HCT116 (cell line): ENCODE measurements around the gene URB1. TPM values are rescaled to one million over a fixed set of nuclear protein-coding genes. Genes with fewer than 3 reads are reported as not detected.

Experiments
- ATAC-seq: fragments of 200-7000 bp; cut with Tn5 transposase; 2 replicates; pipeline ENCODE4 v1.9.1; 2020; ENCODE audit warnings: mild to moderate bottlenecking, moderate library complexity
- BruUV-seq: library from RNA; stranded (reverse); fragments of 400-500 nt; replicated peaks from 2 replicates; lab custom pipeline; 2021; lab: Mats Ljungman, UMichigan
- CTCF ChIA-PET: fragments of 300-600 bp; sonication (Branson Sonifier 250); formaldehyde crosslinking; loops from one replicate; lab custom pipeline; 2021; ENCODE audit warnings: antibody characterized with exemption; lab: Charles Lee
- POLR2A ChIA-PET: fragments of 300-600, 350-600 bp; sonication (Branson Sonifier 250); formaldehyde crosslinking; loops from one replicate; lab custom pipeline; 2021; ENCODE audit warnings: antibody characterized with exemption; lab: Charles Lee
- RAD21 ChIA-PET, 2 experiments: fragments of 300-600 bp; sonication (Branson Sonifier 250); formaldehyde crosslinking; loops; one replicate each; lab custom pipeline; 2023; ENCODE audit warnings: low total read pairs in 2 of 2; ENCODE audit not compliant: uncharacterized antibody in 2 of 2, unreplicated experiment in 2 of 2, low non-redundant PET in 1 of 2; lab: Charles Lee
- DNase-seq: peaks from one replicate; pipeline ENCODE4 v3.0.0-alpha.2; 2010; ENCODE audit warnings: low read depth, low spot score
- H2AFZ ChIP-seq: fragments of 200-600 bp; shearing (Covaris generic), sonication (generic); 2 replicates; pipeline ENCODE4 v1.6.1; 2017; ENCODE audit warnings: low read depth, mixed run types, mixed read lengths, antibody characterized with exemption, low read length; ENCODE audit not compliant: poor library complexity, severe bottlenecking
- H3K27ac ChIP-seq: 2 replicates; pipeline ENCODE4 v1.5.1; 2012; ENCODE audit warnings: low read depth, low read length
- H3K27me3 ChIP-seq: fragments of 200-600 bp; sonication (generic); 2 replicates; pipeline ENCODE4 v1.6.1; 2016; ENCODE audit warnings: mixed run types, low read length, mixed read lengths; ENCODE audit not compliant: insufficient read depth
- H3K36me3 ChIP-seq, 2 experiments: fragments of 200-500 bp in 1 of 2; fragments of 200-600 bp in 1 of 2; sonication (Bioruptor generic) in 1 of 2; sonication (generic) in 1 of 2; 2 replicates each; pipeline versions ENCODE4 v1.5.1 to v1.6.1; 2014 to 2016; ENCODE audit warnings: low read length in 2 of 2, inconsistent platforms in 1 of 2, mixed read lengths in 1 of 2, mixed run types in 1 of 2; ENCODE audit not compliant: insufficient read depth in 2 of 2, control insufficient read depth in 1 of 2
- H3K4me1 ChIP-seq, 2 experiments: fragments of 200-600 bp in 1 of 2; sonication (generic) in 1 of 2; 2 replicates each; pipeline versions ENCODE4 v1.5.1 to v1.6.1; 2012 to 2017; ENCODE audit warnings: low read length in 2 of 2, inconsistent platforms in 1 of 2, mild to moderate bottlenecking in 1 of 2, mixed read lengths in 1 of 2, mixed run types in 1 of 2, moderate library complexity in 1 of 2; ENCODE audit not compliant: insufficient read depth in 2 of 2, control insufficient read depth in 1 of 2
- H3K4me2 ChIP-seq: fragments of 200-600 bp; sonication (generic); 2 replicates; pipeline ENCODE4 v1.6.1; 2017; ENCODE audit warnings: mixed run types, low read length, mixed read lengths
- H3K4me3 ChIP-seq, 2 experiments: fragments of 200-600 bp in 1 of 2; sonication (generic) in 1 of 2; replicated peaks in 1 of 2; 2 replicates each; pipeline ENCODE4 v1.5.1; 2011 to 2016; ENCODE audit warnings: low read length in 2 of 2, control low read depth in 1 of 2, low read depth in 1 of 2, mild to moderate bottlenecking in 1 of 2, mixed read lengths in 1 of 2, mixed run types in 1 of 2
- H3K79me2 ChIP-seq: fragments of 200-600 bp; sonication (generic); 2 replicates; pipeline ENCODE4 v1.6.1; 2017; ENCODE audit warnings: mild to moderate bottlenecking, mixed run types, low read length, moderate library complexity, mixed read lengths; ENCODE audit not compliant: insufficient read depth
- H3K9ac ChIP-seq: fragments of 200-600 bp; sonication (generic); 2 replicates; pipeline ENCODE4 v1.6.1; 2016; ENCODE audit warnings: low read length, mixed read lengths
- H3K9me2 ChIP-seq: fragments of 200-600 bp; sonication (generic), shearing (Covaris generic); 2 replicates; pipeline ENCODE4 v1.6.1; 2017; ENCODE audit warnings: mixed run types, mild to moderate bottlenecking, moderate library complexity; ENCODE audit not compliant: insufficient read depth
- H3K9me3 ChIP-seq, 2 experiments: fragments of 200-500 bp in 1 of 2; fragments of 200-600 bp in 1 of 2; sonication (Bioruptor generic) in 1 of 2; sonication (generic) in 1 of 2; 2 replicates each; pipeline ENCODE4 v1.6.1; 2014 to 2017; ENCODE audit warnings: low read length in 2 of 2, mixed read lengths in 2 of 2, inconsistent platforms in 1 of 2, low read depth in 1 of 2, mild to moderate bottlenecking in 1 of 2, mixed run types in 1 of 2, moderate library complexity in 1 of 2; ENCODE audit not compliant: control insufficient read depth in 1 of 2, insufficient read depth in 1 of 2
- H4K20me1 ChIP-seq: fragments of 200-600 bp; sonication (generic), shearing (Covaris generic); 2 replicates; pipeline ENCODE4 v1.6.1; 2017; ENCODE audit warnings: mixed run types, mild to moderate bottlenecking, moderate library complexity; ENCODE audit not compliant: insufficient read depth
- EZH2 ChIP-seq: fragments of 200-600 bp; sonication (generic); IDR thresholded peaks from 2 replicates; pipeline ENCODE4 v1.6.1; 2017; ENCODE audit warnings: antibody characterized with exemption, mixed run types
- EZH2phosphoT487 ChIP-seq: fragments of 200-600 bp; IDR thresholded peaks from 2 replicates; pipeline ENCODE4 v1.6.1; 2018; ENCODE audit warnings: antibody characterized with exemption, borderline replicate concordance
- FOSL1 ChIP-seq: IDR thresholded peaks from 2 replicates; pipeline ENCODE4 v1.6.1; 2012; ENCODE audit warnings: low read depth
- JUND ChIP-seq: IDR thresholded peaks from 2 replicates; pipeline ENCODE4 v1.6.1; 2012
- POLR2A ChIP-seq: IDR thresholded peaks from 2 replicates; pipeline ENCODE4 v1.7.0; 2011; ENCODE audit warnings: borderline replicate concordance; ENCODE audit not compliant: insufficient read depth, insufficient read length; ENCODE audit errors: extremely low read depth
- POLR2AphosphoS5 ChIP-seq: IDR thresholded peaks from 2 replicates; pipeline ENCODE4 v1.6.1; 2011; ENCODE audit warnings: mild to moderate bottlenecking, low read depth, low read length, moderate library complexity
- RAD21 ChIP-seq: IDR thresholded peaks from 2 replicates; pipeline ENCODE4 v1.6.1; 2012; ENCODE audit warnings: low read depth, mild to moderate bottlenecking
- SP1 ChIP-seq: IDR thresholded peaks from 2 replicates; pipeline ENCODE4 v1.6.1; 2012; ENCODE audit warnings: low read depth
- SRF ChIP-seq: IDR thresholded peaks from 2 replicates; pipeline ENCODE4 v1.6.1; 2012; ENCODE audit warnings: low read depth
- TCF7L2 ChIP-seq: IDR thresholded peaks from 2 replicates; pipeline ENCODE4 v1.7.0; 2011; ENCODE audit warnings: borderline replicate concordance, inconsistent platforms; ENCODE audit not compliant: insufficient read depth, insufficient read length; ENCODE audit errors: extremely low read depth
- YY1 ChIP-seq: IDR thresholded peaks from 2 replicates; pipeline ENCODE4 v1.6.1; 2011; ENCODE audit warnings: low read length, low read depth, moderate library complexity, mild to moderate bottlenecking; ENCODE audit not compliant: insufficient replicate concordance; ENCODE audit errors: extremely low read depth
- ZFX ChIP-seq: fragments of 450-650 bp; IDR thresholded peaks from 2 replicates; pipeline ENCODE4 v1.6.1; 2017
- ZNF274 ChIP-seq: fragments of 200-500 bp; sonication (Bioruptor generic); IDR thresholded peaks from 2 replicates; pipeline ENCODE4 v1.6.1; 2014; ENCODE audit warnings: mild to moderate bottlenecking, low read depth, low read length, inconsistent platforms
- intact Hi-C: fragments of 100-400 bp; cut with micrococcal nuclease; formaldehyde crosslinking; loops from 2 replicates; pipeline ENCODE4 v1.10.0; 2022
- total RNA-seq: library from RNA; stranded (reverse); gene quantifications from one replicate; pipeline ENCODE4 v1.2.1, GENCODE V29; 2021; ENCODE audit not compliant: unreplicated experiment
- TF ChIP-seq, protein P1 (sequence below): IDR thresholded peaks from 2 replicates; pipeline ENCODE4 v1.6.1; 2012; ENCODE audit warnings: low read depth
- TF ChIP-seq, protein P2 (sequence below), 3 experiments: fragments of 200-600 bp in 1 of 3; sonication (generic) in 1 of 3; IDR thresholded peaks in 2 of 3; conservative IDR thresholded peaks in 1 of 3; 2 replicates each; pipeline ENCODE4 v1.5.1; 2012 to 2017; ENCODE audit warnings: low read depth in 2 of 3, low read length in 2 of 3, antibody characterized with exemption in 1 of 3, borderline replicate concordance in 1 of 3, control low read depth in 1 of 3, mild to moderate bottlenecking in 1 of 3, mixed read lengths in 1 of 3, mixed run types in 1 of 3, moderate library complexity in 1 of 3; ENCODE audit not compliant: insufficient read depth in 1 of 3
- TF ChIP-seq, protein P3 (sequence below): IDR thresholded peaks from 2 replicates; pipeline ENCODE4 v1.6.1; 2012

URB1 gene
- total RNA-seq, 1 experiment from 2014 or later: 28.3 TPM

DNA sequence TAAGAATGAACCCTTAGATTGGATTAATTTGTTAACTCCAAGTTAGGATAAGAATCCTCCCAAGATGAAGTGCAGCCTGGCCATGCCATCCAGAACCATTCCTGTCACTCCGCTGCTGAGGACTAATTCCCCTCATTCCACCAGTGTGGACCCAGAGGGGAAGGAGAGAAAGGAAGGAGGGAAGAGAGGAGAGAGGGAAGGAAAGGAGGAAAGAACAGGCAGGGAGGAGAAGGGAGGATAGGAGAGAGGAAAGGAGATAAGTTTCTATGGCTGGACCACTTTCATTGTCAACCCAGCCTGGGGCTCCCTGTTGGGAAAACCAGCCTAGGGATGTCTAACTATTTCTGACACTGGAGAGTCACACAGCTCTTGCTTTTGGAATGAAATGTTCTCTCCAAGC lies 89.4 kb downstream of the URB1 start:
- no peak for ATAC-seq
- H4K20me1 ChIP-seq: peaks cover 5% of the 10 kb centered on the region; the same call in 1 of the 2 replicates
- H3K9me2 ChIP-seq: no peaks in the 10 kb centered on the region
- H3K27me3 ChIP-seq: no peaks in the 10 kb centered on the region
- H3K4me2 ChIP-seq: no peak overlapping the region
- H3K9ac ChIP-seq: no peak overlapping the region
- ChIA-PET POLR2A (no interaction called here), RAD21 (no interaction called here), CTCF (no interaction called here)
- TF ChIP-seq ZFX: no peak
- BruUV-seq: no TSS peak
- no peak overlapping the region for H3K27ac ChIP-seq
- H3K79me2 ChIP-seq: no peaks in the 10 kb centered on the region
- H3K4me1 ChIP-seq: no peaks in the 10 kb centered on the region
- peaks cover 0 to 18% of the 10 kb centered on the region in 2 experiments; a peak in 2 of 4 replicates for H3K36me3 ChIP-seq
- DNase-seq: no peak
- no peak overlapping the region for H2AFZ ChIP-seq
- H3K4me3 ChIP-seq: no peak overlapping the region
- no peaks in the 10 kb centered on the region for H3K9me3 ChIP-seq
- intact Hi-C loops: no loop called here

DNA sequence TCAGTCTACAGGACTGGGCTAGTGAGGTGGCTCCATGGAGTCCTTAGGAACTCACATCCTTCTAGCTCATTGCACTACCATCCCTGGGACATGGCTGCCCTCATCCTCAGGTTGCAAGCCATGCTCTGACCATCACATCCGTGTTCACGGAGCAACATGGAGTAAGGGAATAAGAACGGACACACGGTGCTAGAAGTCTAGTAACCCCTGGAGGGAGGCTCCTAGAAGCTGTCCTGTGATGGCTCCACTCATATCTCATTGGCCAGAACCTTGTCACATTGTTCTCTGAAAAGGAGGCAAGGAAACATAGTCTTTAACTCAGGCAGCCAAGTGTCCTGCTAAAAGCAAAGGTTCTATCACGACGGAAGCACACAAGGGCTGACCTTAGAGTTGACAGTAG lies 90.3 kb downstream of the URB1 start:
- POLR2A ChIA-PET: no interaction called here
- no TSS peak for BruUV-seq
- no peak for DNase-seq

More for the DNA sequence above, 90.3 kb downstream of the URB1 start:
- H3K9me3 ChIP-seq: no peaks in the 10 kb centered on the region
- CTCF ChIA-PET: no interaction called here
- TF ChIP-seq, protein P1, sequence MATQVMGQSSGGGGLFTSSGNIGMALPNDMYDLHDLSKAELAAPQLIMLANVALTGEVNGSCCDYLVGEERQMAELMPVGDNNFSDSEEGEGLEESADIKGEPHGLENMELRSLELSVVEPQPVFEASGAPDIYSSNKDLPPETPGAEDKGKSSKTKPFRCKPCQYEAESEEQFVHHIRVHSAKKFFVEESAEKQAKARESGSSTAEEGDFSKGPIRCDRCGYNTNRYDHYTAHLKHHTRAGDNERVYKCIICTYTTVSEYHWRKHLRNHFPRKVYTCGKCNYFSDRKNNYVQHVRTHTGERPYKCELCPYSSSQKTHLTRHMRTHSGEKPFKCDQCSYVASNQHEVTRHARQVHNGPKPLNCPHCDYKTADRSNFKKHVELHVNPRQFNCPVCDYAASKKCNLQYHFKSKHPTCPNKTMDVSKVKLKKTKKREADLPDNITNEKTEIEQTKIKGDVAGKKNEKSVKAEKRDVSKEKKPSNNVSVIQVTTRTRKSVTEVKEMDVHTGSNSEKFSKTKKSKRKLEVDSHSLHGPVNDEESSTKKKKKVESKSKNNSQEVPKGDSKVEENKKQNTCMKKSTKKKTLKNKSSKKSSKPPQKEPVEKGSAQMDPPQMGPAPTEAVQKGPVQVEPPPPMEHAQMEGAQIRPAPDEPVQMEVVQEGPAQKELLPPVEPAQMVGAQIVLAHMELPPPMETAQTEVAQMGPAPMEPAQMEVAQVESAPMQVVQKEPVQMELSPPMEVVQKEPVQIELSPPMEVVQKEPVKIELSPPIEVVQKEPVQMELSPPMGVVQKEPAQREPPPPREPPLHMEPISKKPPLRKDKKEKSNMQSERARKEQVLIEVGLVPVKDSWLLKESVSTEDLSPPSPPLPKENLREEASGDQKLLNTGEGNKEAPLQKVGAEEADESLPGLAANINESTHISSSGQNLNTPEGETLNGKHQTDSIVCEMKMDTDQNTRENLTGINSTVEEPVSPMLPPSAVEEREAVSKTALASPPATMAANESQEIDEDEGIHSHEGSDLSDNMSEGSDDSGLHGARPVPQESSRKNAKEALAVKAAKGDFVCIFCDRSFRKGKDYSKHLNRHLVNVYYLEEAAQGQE: no peak
- TF ChIP-seq, protein P2, sequence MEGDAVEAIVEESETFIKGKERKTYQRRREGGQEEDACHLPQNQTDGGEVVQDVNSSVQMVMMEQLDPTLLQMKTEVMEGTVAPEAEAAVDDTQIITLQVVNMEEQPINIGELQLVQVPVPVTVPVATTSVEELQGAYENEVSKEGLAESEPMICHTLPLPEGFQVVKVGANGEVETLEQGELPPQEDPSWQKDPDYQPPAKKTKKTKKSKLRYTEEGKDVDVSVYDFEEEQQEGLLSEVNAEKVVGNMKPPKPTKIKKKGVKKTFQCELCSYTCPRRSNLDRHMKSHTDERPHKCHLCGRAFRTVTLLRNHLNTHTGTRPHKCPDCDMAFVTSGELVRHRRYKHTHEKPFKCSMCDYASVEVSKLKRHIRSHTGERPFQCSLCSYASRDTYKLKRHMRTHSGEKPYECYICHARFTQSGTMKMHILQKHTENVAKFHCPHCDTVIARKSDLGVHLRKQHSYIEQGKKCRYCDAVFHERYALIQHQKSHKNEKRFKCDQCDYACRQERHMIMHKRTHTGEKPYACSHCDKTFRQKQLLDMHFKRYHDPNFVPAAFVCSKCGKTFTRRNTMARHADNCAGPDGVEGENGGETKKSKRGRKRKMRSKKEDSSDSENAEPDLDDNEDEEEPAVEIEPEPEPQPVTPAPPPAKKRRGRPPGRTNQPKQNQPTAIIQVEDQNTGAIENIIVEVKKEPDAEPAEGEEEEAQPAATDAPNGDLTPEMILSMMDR (IDR thresholded peaks at IDR 0.05 in 2 of 3, conservative IDR thresholded peaks at IDR 0.05 in 1 of 3; ENCODE audit: borderline replicate concordance in 1 of 3, insufficient read depth in 1 of 3, low read depth in 2 of 3, low read length in 2 of 3): no peak
- TF ChIP-seq POLR2AphosphoS5 (no peak), POLR2A (no peak), JUND (no peak), SRF (no peak), FOSL1 (no peak), SP1 (no peak), YY1 (no peak), EZH2 (no peak), ZNF274 (no peak), RAD21 (no peak), TCF7L2 (no peak), EZH2phosphoT487 (no peak)
- TF ChIP-seq, protein P3, sequence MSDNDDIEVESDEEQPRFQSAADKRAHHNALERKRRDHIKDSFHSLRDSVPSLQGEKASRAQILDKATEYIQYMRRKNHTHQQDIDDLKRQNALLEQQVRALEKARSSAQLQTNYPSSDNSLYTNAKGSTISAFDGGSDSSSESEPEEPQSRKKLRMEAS: no peak
- H4K20me1 ChIP-seq: peaks cover 5% of the 10 kb centered on the region; the same call in 1 of the 2 replicates
- peaks cover 0 to 18% of the 10 kb centered on the region in 2 experiments; a peak in 2 of 4 replicates for H3K36me3 ChIP-seq
- H3K27me3 ChIP-seq: no peaks in the 10 kb centered on the region
- ATAC-seq: no peak
- H2AFZ ChIP-seq: no peak overlapping the region
- H3K4me1 ChIP-seq: no peaks in the 10 kb centered on the region
- RAD21 ChIA-PET: no interaction called here
- H3K4me3 ChIP-seq: no peak overlapping the region
- no peak overlapping the region for H3K4me2 ChIP-seq
- no peak overlapping the region for H3K9ac ChIP-seq
- H3K79me2 ChIP-seq: no peaks in the 10 kb centered on the region
- no peaks in the 10 kb centered on the region for H3K9me2 ChIP-seq
- intact Hi-C loops: no loop called here
- no peak overlapping the region for H3K27ac ChIP-seq
